ENCODE data around the gene PRR23A. TPM values are rescaled to one million over a fixed set of nuclear protein-coding genes. Genes with fewer than 3 reads are reported as not detected.

PRR23A gene
- total and polyA plus RNA-seq, 4 donors, result not detected

- Histone ChIP-seq H3K9ac (ENCODE audit: insufficient read depth in 1 of 2, low read length in 2 of 2) (no peak overlapping the region), H3K4me3 (no peak overlapping the region), H3K27ac (ENCODE audit: low read depth in 1 of 2, low read length in 1 of 2) (no peak overlapping the region), H3K36me3 (ENCODE audit: control insufficient read depth in 4 of 4, insufficient read depth in 4 of 4, low read length in 4 of 4) (no peaks in the 10 kb centered on the region), H3K9me3 (ENCODE audit: control insufficient read depth in 4 of 4, insufficient read depth in 3 of 4, low read length in 3 of 4) (peaks cover 0 to 1% (median 0%) of the 10 kb centered on the region in 4 donors), H3K27me3 (ENCODE audit: control insufficient read depth in 3 of 3, insufficient read depth in 3 of 3, low read length in 2 of 3) (peaks cover 0 to 2% (median 0%) of the 10 kb centered on the region in 3 donors), H3K4me1 (ENCODE audit: control insufficient read depth in 5 of 5, insufficient read depth in 5 of 5, low read length in 5 of 5) (no peaks in the 10 kb centered on the region)
- DNase-seq (no peak), ATAC-seq (ENCODE audit: insufficient read depth, low FRiP score) (no peak)
- 90 to 94% methylated on average over 2 of the region's 2 CpGs for WGBS, 2 donors
- TF ChIP-seq CTCF (IDR thresholded peaks at IDR 0.05; ENCODE audit: control extremely low read depth, extremely low read depth), result no peak
Observed at GRCh38 chr3:138987181-138987580, 18.9 kb downstream of the PRR23A start.

GRCh38 chr3:138985932-138986331 lies 20.1 kb downstream of the PRR23A start:
- H3K27ac ChIP-seq (ENCODE audit: low read depth in 1 of 2, low read length in 1 of 2), result no peak overlapping the region
- WGBS, 2 donors, result 63 to 77% methylated on average over 4 of the region's 4 CpGs
- no peaks in the 10 kb centered on the region for H3K36me3 ChIP-seq (ENCODE audit: control insufficient read depth in 4 of 4, insufficient read depth in 4 of 4, low read length in 4 of 4)
- no peak overlapping the region for H3K9ac ChIP-seq (ENCODE audit: insufficient read depth in 1 of 2, low read length in 2 of 2)
- ATAC-seq (ENCODE audit: insufficient read depth, low FRiP score) (no peak), DNase-seq (no peak)
- no peaks in the 10 kb centered on the region for H3K9me3 ChIP-seq (ENCODE audit: control insufficient read depth in 4 of 4, insufficient read depth in 3 of 4, low read length in 3 of 4)
- no peak for TF ChIP-seq CTCF (IDR thresholded peaks at IDR 0.05; ENCODE audit: control extremely low read depth, extremely low read depth)
- no peak overlapping the region for H3K4me3 ChIP-seq
- H3K27me3 ChIP-seq (ENCODE audit: control insufficient read depth in 3 of 3, insufficient read depth in 3 of 3, low read length in 2 of 3), result no peaks in the 10 kb centered on the region
- no peaks in the 10 kb centered on the region for H3K4me1 ChIP-seq (ENCODE audit: control insufficient read depth in 5 of 5, insufficient read depth in 5 of 5, low read length in 5 of 5)

DNA sequence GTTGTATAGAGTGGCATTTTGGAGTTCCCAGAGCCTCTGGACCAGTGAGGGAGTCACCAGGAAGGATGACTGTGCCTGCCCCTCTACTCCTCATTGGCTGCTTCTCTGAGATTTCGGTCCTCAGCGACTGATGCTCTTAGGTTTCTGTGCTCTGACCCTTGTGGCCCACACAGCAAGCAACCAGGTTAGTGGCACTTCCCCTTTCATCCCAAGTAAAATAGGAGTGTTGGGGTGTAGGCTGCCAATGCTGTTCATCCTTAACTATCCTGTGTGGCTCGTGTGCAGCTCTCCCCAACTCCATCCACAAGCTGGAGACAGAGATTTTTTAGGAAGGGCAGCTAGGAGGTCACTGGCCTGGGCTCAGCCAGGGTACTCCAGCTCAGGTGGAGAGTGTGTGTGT lies 21.3 kb downstream of the PRR23A start:
- no peaks in the 10 kb centered on the region for H3K9me3 ChIP-seq (ENCODE audit: control insufficient read depth in 4 of 4, insufficient read depth in 3 of 4, low read length in 3 of 4)
- no peak overlapping the region for H3K9ac ChIP-seq (ENCODE audit: insufficient read depth in 1 of 2, low read length in 2 of 2)
- no peak for TF ChIP-seq CTCF (IDR thresholded peaks at IDR 0.05; ENCODE audit: control extremely low read depth, extremely low read depth)
- H3K27ac ChIP-seq (ENCODE audit: low read depth in 1 of 2, low read length in 1 of 2), result no peak overlapping the region
- H3K4me3 ChIP-seq, result no peak overlapping the region
- no peaks in the 10 kb centered on the region for H3K27me3 ChIP-seq (ENCODE audit: control insufficient read depth in 3 of 3, insufficient read depth in 3 of 3, low read length in 2 of 3)
- DNase-seq (no peak), ATAC-seq (ENCODE audit: insufficient read depth, low FRiP score) (no peak)
- 54 to 63% methylated on average over 3 of the region's 3 CpGs for WGBS, 2 donors
- no peaks in the 10 kb centered on the region for H3K4me1 ChIP-seq (ENCODE audit: control insufficient read depth in 5 of 5, insufficient read depth in 5 of 5, low read length in 5 of 5)
- no peaks in the 10 kb centered on the region for H3K36me3 ChIP-seq (ENCODE audit: control insufficient read depth in 4 of 4, insufficient read depth in 4 of 4, low read length in 4 of 4)

- Histone ChIP-seq H3K27ac (ENCODE audit: low read depth in 1 of 2, low read length in 1 of 2) (no peak overlapping the region), H3K4me3 (no peak overlapping the region), H3K27me3 (ENCODE audit: control insufficient read depth in 3 of 3, insufficient read depth in 3 of 3, low read length in 2 of 3) (no peaks in the 10 kb centered on the region), H3K4me1 (ENCODE audit: control insufficient read depth in 5 of 5, insufficient read depth in 5 of 5, low read length in 5 of 5) (peaks cover 0 to 3% (median 0%) of the 10 kb centered on the region in 5 donors), H3K9me3 (ENCODE audit: control insufficient read depth in 4 of 4, insufficient read depth in 3 of 4, low read length in 3 of 4) (peaks cover 0 to 5% (median 0%) of the 10 kb centered on the region in 4 donors), H3K9ac (ENCODE audit: insufficient read depth in 1 of 2, low read length in 2 of 2) (no peak overlapping the region), H3K36me3 (ENCODE audit: control insufficient read depth in 4 of 4, insufficient read depth in 4 of 4, low read length in 4 of 4) (no peaks in the 10 kb centered on the region)
- DNase-seq, result no peak
- TF ChIP-seq CTCF (IDR thresholded peaks at IDR 0.05; ENCODE audit: control extremely low read depth, extremely low read depth), result no peak
- ATAC-seq (ENCODE audit: insufficient read depth, low FRiP score), result no peak
Observed at GRCh38 chr3:138976047-138976446, 30.0 kb downstream of the PRR23A start.

All from lung (tissue), 12 donors.